ENCODE results near the gene TCP11L1.
"Not testable (repeated sequence)": the region's sequence is repeated elsewhere in the genome, so short reads cannot be mapped to it uniquely, and the experiment has no call there.

TCP11L1 gene

DNA sequence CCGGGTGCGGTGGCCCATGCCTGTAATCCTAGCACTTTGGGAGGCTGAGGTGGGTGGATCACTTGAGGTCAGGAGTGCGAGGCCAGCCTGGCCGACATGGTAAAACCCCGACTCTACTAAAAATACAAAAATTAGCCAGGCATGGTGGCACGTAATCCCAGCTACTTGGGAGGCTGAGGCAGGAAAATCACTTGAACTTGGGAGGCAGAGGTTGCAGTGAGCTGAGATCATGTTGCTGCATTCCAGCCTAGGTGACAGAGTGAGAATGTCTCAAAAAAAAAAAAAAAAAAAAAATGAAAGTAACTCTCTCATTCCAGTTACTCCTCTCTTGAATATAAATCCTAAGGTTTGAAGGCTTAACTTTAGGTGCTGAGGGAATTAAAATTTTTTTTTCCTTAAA lies 10.2 kb upstream of the TCP11L1 start:
- not testable (repeated sequence) for DNase-seq

DNA sequence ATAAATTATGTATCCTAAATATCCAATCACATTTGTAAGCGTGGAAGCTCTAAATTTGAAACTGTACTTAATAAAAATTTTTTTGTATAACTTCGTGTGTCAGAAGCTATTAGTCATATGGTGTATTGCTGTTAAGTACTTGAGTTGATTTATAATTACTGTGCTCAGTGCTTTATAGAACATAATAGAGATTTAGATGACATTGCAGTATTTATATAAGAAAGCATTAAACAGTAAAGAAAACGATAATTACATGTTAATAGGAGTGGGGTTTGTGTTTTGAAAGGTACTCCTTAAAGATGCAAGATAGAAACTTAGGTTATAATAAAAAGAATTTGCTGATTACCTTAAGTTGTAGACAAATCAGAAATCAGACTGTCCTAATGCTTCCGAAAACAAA lies 5.9 kb upstream of the TCP11L1 start:
- no peak for DNase-seq

DNA sequence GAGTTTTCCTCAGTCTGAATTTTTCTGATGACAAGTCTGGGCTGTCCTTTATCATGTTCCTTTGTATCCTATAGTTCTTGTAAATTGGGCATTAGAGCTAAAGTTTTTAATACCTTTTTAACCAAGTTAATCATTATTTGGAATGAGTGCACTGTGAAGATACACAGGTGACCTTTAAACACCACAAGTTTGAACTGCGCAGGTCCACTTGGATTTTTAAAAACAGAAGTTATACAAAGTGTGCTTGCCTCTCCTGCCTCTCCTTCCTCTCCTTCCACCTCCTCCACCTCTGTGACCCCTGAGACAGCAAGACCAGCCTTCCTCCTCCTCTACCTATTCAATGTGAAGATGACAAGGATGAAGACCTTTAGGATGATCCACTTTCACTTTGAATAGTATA lies 4.4 kb upstream of the TCP11L1 start:
- no peak for DNase-seq

DNA sequence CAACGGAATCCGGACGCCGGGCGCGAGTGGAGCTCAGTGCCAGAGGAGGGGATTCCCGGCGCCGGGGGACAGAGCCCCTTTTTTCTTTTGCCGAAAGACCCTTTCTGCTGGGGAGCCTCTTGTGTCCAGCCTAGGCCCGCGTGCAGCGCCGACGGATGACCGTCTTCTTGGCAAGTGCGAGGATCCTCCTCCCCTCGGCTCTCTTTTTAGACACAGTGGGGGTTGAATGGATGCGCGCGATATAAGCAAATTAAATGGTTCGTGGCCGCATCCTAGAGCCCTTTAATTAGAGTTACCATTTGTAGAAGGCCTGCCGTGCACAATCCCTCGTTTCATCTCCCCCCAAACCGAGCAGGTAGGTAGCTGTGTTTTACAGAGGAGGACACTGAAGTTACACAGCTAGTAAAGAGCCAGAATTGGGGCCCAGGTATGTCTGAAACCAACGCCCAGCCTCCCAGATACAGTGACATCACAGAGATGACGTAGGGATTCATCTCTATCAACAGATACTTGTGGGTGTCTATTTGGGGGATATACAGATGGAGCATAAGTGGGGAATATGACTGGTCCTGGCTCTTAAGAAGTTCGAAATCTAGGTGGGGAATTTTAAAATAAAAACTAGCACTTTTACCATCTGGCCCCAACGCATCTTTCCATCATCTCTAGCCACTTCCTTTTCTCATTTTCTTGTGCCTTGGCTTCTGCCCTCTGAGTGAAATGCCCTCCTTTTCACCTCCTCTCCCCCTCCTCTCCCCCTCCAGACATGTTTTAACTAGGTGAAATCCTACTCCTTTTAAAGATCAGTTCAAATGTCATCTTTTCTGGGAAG lies 875 bp downstream of the TCP11L1 start:
- DNase-seq, result no peak

DNA sequence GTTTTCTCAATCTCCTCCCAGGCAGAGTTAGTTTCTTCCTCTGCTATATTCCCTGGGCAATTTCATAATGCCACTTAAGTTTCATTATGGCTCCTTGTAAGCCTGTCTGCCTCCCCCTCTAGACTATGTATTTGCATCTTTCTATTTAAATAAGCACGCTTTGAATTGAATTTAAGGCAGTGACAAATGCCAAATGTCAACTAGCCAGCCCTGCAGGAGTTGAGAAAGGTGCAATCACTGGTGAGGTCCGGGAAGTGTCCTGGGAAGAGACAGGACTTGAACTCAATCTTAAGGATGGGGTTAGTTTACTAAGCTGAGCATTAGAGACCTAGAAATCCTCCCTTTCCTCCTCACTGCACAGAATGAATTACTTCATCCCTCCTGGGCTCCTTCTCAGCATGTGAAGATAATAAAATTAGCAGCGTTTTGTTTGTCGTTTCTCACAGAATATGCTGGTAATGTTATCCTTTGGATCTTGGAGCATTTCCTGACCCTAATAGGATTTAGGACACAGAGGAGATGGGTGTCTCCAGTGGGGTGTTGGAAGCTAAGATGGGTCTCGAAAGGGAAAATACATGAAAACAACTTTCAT lies 1.6 kb downstream of the TCP11L1 start:
- DNase-seq, result no peak

DNA sequence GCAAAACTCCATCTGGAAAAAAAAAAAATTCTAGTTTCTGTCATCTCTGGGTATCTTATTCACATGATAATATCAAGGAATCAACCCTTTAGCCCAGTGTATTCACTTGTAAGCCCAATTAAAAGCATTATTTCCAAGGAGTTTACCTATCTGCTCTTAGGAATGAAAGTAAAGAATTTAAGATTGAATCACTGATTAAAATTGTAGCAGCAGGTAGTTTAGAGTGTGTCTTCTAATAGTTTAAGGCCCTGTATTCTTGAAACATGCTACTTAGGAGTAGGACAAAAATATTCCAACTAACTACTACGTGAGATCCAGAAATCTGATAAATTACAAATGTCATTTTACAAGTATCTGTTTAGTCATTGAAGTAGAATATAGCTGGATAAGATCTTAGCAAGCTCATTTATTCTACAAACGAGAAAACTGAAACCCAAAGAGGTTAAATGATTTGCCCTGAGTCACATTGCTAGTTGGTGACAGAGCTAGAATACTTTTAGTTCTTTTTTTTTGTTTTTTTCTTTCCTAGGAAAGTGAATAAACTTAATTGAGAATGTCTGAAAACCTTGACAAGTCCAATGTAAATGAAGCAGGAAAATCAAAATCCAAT lies 4.0 kb downstream of the TCP11L1 start:
- DNase-seq, result no peak

DNA sequence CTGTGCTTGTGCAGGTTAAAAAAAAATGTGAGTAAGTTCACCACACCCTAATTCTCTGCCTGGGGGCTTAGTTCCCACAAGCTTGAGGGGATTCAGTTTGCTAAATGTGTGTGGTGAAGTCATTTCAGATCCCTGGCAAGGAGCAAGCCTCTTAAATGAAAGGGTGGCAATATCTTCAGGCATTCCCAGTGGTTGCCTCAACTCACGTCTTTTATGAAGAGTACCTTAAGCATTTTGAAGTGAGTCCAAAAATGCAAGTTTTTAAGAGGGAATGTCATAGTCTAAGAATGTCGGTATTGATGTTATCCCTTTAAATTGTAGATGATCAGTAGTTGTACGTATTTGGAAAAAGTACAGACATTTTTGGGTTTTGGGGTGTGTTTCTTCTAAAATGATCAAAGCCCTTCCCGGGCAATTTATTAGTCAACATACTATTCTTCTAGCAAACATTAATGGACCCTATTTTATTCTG lies 4.9 kb downstream of the TCP11L1 start:
- DNase-seq, result no peak

DNA sequence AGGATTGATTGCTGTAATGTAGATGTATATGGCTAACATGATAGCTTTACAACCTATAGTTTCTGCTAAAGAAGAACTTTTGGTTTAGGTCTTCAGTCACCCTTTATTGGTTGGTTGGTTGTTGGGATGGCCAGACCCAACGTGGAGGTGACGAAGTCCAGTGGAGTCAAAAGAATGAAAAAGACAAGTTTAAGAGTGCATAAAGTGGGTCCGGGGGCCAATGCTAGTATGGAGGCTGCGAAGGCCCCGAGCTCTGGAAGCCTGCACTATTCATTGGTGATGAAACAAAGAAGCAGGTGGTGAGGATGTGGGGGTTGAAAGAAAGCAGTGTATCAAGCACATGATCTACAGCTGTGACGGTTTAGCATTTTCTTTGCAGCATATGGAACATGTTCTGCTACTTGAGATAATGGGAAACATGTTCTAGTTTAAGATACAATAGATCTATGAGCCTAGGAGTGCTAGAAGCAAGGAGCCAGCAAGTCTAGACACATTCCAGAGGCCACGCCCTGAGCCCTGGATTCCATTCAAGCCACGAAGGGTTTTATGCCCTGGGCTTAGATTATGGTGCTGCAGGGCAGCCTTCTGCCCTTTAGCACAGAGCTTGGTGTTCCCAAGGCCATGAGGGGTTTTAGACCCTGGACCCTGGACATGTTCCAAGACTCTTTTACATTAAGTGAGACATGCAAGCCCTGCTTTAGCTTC lies 6.3 kb downstream of the TCP11L1 start:
- DNase-seq, result no peak

DNA sequence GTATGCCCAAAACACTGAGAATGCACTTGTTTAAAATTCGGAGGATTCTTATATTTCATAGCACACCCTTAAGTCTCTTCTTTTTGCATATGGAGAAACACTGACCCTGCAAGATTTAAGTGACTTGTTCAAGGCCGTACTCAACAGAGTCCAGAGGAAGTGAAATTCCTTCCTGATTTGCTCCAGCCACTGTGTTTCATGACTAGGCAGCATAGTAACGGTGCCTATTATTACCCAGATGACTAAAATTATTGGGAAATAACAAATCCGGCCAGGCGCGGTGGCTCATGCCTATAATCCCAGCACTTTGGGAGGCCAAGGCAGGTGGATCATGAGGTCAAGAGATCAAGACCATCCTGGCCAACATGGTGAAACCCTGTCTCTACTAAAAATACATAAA lies 9.3 kb downstream of the TCP11L1 start:
- DNase-seq, result not testable (repeated sequence)

DNA sequence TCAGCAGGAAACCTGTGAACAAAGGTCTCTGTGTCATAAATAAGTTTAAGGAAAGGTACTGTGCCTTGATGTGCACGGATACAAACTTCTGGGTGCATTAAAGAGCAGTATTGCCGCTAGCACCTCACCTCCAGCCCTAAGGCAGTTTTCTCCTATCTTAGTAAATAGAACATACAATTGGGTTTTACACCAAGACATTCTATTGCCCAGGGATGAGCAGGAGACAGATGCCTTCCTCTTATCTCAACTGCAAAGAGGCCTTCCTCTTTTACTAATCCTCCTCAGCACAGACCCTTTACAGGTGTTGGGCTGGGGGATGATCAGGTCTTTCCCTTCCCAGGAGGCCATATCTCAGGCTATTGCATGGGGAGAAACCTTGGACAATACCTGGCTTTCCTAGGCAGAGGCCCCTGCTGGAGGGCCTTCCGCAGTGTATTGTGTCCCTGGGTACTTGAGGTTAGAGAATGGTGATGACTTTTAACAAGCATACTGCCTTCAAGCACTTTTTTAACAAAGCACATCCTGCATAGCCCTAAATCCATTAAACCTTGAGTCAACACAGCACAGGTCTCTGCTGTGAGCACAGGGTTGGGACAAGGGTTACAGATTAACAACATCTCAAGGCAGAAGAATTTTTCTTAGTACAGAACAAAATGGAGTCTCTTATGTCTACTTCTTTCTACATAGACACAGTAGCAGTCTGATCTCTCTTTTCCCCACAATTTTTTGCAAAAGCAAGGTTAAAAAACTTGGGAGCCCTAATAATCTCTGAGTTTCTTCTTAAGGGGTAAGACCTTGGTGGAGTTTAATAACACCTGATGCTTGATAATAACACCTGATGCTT lies 10.4 kb downstream of the TCP11L1 start:
- DNase-seq, result not testable (repeated sequence)

DNA sequence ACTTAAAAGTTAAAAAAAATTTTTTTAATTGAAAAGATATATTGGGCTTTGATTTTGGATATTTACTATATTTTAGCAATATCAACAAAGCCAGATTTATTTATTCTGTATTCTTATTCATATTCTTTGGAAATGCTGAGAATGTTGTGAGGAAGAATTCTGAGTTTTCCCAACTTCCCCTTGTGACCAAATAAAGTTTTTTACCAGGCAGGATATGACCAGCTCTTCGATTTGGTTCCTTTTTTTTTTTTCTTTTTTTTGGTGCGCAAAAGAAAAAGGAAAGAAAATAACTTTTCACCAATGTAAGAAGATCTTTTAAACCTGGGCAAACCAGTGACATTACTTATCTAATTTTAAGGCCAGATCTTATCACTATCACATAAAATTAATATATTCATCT lies 12.9 kb downstream of the TCP11L1 start:
- no peak for DNase-seq

DNA sequence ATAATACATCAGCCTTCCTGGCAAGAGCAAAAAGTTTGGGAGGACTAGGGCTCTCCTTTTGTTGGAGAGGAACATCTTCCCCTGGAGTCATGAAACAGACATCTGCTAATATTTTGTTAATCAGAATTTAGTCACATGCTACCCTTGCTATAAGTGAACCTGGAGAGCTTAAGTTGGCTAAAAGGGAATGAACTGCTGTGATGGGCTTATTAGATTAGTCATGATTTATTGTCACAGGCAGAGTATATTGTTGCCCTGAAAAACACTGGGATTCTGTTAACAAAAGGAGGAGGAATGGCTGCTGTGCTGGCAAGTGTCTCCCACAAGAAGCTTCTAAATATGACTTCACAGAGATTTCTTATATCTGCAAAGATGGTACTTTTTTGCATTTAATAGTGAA lies 16.0 kb downstream of the TCP11L1 start:
- no peak for DNase-seq

DNA sequence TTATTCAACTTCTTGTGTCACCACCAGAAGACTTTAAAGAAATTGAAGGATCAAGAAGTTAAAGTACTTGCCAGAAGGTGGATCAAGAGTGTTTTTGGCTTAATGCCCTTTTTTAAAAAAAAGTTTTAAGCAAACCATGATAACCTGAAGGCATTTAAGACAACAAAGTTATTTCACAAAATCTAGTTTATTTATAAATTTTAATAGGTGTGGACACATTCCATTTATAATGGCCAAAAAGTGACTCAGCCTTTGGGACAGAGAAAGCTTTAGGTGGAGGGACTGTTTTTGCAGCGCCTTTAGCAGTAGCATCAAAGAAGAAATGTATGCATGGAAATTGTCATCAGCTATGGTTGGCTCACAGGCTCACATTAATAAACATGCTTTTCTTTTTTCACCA lies 17.9 kb downstream of the TCP11L1 start:
- no peak for DNase-seq

DNA sequence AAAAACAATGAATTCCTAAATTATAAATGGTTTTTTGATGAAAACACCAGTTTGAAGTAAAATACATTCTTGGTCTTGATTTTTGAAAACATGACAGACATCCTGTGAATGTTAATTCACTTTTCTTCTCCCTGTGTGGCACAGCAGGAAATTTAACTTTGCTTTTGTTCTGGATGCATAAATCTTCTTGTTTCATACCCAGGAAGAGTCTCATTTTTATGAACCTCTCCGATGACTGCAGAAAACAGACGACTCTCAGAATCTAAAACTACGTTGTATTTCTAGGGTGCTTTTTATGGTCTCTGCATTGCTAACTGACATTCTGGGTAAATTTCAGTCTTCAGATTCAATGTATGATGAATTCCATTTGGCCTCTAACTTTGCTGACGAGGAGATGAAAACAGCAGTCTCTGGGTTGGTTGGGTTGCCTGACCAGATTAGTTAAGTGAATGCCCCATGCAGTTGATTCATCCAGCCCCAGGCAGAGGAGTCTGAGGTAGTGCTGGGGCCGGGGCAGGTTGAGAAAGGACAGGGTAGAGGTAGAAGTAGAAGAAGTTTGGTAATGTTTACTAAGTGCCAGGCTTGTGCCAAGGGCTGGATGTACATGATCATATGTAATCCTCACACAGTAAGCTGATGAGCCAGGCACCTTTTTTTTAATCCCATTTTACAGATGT lies 20.1 kb downstream of the TCP11L1 start:
- no peak for DNase-seq

DNA sequence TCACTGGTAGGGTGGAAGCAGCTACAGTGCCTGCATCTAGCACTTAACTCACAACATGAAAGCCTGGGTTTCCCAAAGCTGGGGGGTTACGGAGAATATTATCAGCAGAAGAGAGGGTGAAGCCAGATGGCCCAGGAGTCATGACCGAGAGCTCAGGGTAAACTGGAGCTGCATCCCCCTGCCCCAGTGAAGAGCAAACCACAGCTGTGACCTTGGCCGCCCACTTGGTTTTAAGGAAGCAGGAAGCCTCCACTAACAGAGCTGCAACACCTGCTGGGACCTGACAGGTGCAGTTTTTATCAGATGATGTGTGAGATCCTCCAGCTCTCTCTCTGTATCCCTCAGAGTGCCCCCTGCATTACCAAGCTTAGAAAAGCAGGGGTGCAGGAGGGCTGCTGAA lies 20.9 kb downstream of the TCP11L1 start:
- no peak for DNase-seq

DNA sequence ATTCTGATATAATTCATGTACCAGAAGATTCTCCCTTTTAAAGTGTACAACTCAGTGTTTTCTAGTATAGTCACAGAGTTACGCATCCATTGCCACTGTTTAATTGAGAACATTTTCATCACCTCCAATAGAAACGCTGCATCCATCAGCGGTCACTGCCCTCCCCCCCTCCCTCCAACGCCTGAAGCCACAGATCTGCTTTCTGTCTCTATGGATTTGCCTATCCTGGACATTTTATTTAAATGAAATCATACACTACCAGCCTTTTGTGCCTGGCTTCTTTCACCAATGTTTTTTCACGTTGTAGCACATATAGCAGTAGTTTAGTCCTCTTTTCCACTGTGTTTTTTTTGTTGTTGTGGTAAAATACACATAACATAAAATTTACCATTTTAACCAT lies 22.8 kb downstream of the TCP11L1 start:
- no peak for DNase-seq

DNA sequence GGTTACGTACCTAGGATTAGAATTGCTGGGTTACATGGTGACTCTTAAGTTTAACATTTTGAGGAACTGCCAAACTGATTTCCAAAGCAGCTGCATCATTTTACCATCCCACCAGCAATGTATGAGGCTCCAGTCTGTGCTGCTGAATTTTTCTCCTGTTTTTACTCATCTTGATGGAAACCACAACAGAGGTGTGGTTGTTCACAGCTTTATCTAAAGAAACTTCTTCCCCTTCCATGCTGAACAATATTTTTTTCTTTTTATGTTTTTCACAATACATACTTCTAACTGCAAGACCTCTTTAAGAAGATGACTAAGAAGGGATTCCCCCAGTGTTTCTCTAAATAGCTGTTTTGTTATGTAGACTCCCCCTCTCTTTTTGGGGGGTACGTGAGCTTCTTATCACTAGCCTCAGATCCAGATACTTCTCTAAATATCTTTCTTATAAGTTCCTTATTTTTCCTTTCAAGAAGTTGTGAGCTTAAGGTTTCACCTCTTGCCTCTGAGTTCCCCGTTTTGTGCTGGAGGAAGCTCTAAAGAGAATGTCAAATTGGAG lies 24.0 kb downstream of the TCP11L1 start:
- DNase-seq, result no peak

DNA sequence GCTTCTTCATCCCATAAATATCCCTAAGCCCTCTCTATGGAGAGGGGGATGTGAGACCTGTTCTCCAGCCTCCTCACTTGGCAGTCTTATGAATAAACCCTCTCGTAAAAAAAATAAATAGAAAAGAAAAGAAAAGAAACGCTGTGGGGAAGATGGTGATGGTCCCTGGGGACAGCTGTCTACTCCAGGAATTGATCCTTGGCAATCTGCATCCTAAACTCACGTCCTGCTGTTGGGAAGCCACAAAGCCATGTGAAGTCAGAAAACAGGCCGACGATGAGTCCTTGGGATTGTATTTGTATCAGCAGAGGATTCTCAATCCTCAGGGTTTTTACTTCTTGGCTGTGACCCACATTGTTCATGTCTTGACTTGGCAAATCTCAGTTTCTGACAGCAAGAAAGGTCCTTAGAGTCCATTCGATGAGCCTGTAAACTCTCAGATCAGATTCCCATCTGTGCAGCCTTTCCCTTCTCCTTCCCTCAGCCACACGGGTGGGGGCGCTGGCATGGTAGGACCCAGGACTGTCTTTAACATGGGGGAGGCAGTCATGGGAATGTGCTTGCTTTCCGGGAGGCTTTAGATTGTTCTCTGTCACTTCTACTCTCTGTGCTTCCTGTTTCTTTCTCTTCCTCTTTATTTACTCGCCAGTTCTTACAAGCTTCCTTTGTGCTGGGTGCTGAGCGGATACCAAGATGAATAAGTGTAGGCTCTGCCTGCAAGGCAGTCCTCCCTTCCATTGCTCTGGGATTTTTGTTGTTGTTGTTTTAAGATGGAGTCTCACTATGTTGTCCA lies 24.9 kb downstream of the TCP11L1 start:
- DNase-seq, result no peak

DNA sequence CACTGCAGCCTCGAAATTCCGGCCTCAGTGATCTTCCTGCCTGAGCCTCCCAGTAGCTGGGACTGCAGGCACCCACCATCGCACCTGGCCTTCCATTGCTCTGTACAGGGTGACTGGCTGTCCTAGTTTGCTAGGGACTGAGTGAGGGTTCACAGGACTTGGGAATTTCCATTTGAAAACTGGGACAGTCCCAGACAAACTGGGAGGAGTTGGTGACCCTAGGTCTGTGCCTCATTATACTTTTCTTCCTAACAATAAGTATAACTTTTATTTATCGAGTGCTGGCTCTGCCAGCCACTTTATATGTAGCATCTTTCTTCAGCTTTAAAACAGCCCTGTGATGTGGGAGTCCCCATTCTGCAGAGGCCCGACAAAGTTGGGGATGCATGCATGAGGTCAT lies 25.5 kb downstream of the TCP11L1 start:
- DNase-seq, result no peak

DNA sequence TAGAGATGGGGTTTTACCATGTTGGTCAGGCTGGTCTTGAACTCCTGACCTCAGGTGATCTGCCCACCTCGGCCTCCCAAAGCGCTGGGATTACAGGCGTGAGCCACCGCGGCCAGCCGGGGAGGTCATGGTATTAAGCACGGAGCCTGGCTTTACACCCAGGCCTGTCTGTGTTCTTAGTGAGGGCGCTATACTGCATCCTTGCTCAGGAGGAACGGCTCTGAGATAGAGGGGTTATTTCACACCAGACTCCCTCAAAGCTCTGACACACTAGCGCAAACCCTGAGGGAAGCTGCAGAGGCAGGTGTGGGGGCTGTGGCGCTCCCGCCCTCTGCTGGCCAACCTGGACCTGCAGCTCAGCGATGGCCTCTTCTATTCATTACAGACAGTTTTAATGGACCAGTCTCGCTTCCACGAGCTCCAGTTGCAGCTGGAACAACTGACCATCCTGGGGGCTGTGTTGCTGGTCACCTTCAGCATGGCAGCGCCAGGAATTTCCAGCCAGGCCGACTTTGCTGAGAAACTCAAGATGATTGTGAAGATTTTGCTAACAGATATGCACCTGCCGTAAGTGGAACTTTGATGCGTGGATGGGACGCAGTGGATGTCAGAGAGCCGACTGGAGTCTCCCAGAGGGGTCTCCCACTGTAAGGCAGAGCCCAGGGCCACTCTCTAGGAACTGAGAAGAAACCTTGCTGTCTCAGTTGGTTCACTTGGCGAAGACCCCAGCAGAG lies 26.2 kb downstream of the TCP11L1 start:
- DNase-seq, result peak; percentile 74

Measured in right forelimb (tissue), 1 donor.